GM18502 (cell line): ENCODE results near the gene PERP.

ENCODE experiments used
- ATAC-seq: cut with Tn5 transposase; IDR thresholded peaks from one replicate; pipeline ENCODE4 v1.9.1; 2021; ENCODE audit warnings: mild to moderate bottlenecking; ENCODE audit not compliant: unreplicated experiment, poor library complexity

The PERP gene

DNA sequence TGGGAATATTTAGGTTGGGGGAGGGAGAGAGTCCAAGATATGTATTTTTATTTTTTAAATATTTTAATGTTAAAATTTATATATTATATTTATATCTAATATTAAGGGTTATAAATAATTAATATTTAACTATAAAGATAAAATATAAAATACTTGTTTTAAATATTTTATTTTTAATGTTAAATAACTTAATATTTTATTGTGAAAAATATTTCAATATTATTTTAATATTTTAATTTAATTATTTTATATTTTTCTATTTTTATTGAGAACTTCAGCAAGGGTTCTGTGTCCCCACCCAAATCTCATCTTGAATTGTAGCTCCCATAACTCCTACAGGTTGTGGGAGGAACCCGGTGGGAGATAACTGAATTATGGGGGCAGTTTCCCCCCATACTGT, 34.0 kb downstream of the PERP start:
- no peak for ATAC-seq

DNA sequence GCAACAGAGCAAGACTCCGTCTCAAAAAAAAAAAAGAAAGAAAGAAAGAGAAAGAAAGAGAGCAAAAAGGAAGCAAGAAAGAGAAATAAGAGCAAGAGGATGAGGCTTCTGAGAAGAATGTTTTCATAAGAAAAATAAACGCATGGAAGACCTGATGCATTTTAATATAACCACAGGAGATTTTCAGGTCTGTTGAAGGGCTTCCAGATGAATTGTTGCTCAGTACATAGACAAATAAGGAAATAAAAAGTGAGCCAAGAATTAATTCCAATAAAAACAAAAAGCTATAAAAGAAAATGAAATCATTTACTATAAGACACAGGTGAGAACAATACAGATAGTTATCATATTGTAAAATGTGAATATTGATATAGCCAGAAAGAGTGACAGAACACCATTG, 43.5 kb downstream of the PERP start:
- no peak for ATAC-seq

DNA sequence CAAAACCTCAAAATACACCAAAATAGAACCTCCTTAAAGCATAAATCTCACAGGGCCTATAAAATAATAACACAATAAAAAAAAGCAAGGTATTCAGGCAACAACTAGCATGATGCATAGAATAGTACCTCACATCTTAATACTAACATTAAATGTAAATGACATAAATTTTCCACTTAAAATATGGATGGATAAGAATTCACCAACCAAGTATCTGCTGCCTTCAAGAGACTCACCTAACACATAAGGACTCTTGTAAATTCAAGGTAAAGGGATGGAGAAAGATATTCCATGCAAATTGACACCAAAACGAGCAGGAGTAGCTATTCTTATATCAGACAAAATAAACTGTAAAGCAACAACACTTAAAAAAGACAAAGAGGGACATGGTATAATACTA, 52.2 kb downstream of the PERP start:
- ATAC-seq: no peak

DNA sequence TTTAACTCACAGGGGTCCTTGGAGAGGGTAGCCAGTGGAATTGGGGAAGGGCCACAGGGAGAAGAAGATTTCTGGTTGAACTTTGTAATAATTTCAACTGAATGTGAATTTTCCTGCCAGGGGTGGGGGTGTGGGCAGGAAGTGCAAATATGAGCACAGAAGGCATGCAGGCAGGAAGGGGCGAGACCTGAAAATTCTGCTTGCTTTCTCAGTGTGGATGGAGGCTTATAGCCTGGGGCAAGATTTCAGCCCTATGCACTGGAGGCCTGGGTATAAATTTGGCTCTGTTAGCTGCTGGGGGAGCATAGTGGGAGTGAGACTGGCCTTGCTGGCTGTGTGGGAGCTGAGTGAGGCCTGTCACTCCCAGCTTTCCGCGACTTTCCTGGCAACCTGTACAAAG, 54.4 kb downstream of the PERP start:
- ATAC-seq: no peak

DNA sequence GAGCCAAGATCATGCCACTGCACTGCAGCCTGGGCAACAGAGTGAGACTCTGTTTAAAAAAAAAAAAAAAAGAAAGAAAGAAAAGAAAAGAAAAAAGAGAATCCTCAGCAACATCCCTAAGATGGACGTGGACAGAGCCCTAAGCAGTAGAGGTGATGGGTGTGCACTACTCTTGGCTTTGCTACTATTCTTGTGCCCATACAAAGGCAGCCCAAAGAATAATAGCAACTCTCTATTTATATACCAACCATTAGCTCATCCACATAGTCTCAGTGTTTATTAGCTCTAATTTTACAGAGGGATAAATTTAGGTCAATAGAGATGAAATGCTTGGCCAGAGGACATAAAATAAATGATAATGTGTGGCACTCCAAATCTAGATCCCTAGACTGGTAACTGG, 62.2 kb downstream of the PERP start:
- ATAC-seq: no peak

DNA sequence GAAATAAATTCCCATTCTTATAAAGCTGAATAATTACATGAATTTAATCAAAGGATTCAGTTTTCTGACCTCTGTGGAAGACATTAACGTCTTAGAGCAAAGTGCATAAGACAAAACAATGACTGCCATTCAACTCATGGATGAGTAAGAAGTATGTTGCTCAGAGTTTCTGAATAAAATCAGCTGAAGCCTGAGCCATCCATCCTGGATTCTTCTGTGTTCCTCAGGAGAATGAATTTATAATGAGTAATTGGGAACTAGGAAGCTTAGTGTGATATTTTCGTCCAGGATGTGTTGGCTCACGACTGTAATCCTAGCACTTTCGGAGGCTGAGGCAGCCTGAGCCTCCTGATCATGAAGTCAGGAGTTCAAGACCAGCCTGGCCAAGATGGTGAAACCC, 62.8 kb downstream of the PERP start:
- no peak for ATAC-seq
